GM18505 (cell line): ENCODE measurements around the gene KRTAP10-9.
"Not testable (repeated sequence)": the region's sequence is repeated elsewhere in the genome, so short reads cannot be mapped to it uniquely, and the experiment has no call there.

Experiments
- ATAC-seq: cut with Tn5 transposase; IDR thresholded peaks from one replicate; pipeline ENCODE4 v1.9.1; 2021; ENCODE audit not compliant: unreplicated experiment
- POLR2A ChIP-seq: IDR thresholded peaks from 4 replicates; pipeline ENCODE4 v1.6.1; 2011; ENCODE audit warnings: borderline replicate concordance; ENCODE audit not compliant: insufficient read depth, insufficient read length; ENCODE audit errors: extremely low read depth

Gene KRTAP10-9

GRCh38 chr21:44626673-44627143 is at the start of gene KRTAP10-9:
TSS of gene KRTAP10-9 (plus strand) at chr21:44627093. CDS start at chr21:44627172, 79 bp downstream.
- ATAC-seq, result no peak
- no peak for TF ChIP-seq POLR2A

GRCh38 chr21:44578371-44579055 is 48.4 kb upstream of the KRTAP10-9 start:
- no peak for ATAC-seq
- no peak for TF ChIP-seq POLR2A

GRCh38 chr21:44579056-44579832 is 47.6 kb upstream of the KRTAP10-9 start:
- TF ChIP-seq POLR2A, result no peak
- no peak for ATAC-seq

- ATAC-seq, result no peak
- no peak for TF ChIP-seq POLR2A
Observed at GRCh38 chr21:44579833-44580144, 47.1 kb upstream of the KRTAP10-9 start.

- ATAC-seq, result not testable (repeated sequence)
Observed at GRCh38 chr21:44580231-44580821, 46.6 kb upstream of the KRTAP10-9 start, which contains the start of gene KRTAP10-5. TSS of gene KRTAP10-5 (minus strand) at chr21:44580604. CDS start at chr21:44580578, 26 bp downstream.

GRCh38 chr21:44581158-44581557 is 45.7 kb upstream of the KRTAP10-9 start:
- no peak for TF ChIP-seq POLR2A
- no peak for ATAC-seq

GRCh38 chr21:44582055-44582454 is 44.8 kb upstream of the KRTAP10-9 start:
- TF ChIP-seq POLR2A, result no peak
- no peak for ATAC-seq

- ATAC-seq, result no peak
Observed at GRCh38 chr21:44583089-44583799, 43.6 kb upstream of the KRTAP10-9 start.

GRCh38 chr21:44583800-44584147 is 43.1 kb upstream of the KRTAP10-9 start:
- TF ChIP-seq POLR2A, result no peak

More at GRCh38 chr21:44583089-44583799, 43.6 kb upstream of the KRTAP10-9 start:
- no peak for TF ChIP-seq POLR2A

GRCh38 chr21:44585892-44586291 is 41.0 kb upstream of the KRTAP10-9 start:
- no peak for ATAC-seq
- TF ChIP-seq POLR2A, result no peak

More at GRCh38 chr21:44583800-44584147, 43.1 kb upstream of the KRTAP10-9 start:
- ATAC-seq, result no peak

- no peak for ATAC-seq
- no peak for TF ChIP-seq POLR2A
Observed at GRCh38 chr21:44589094-44589493, 37.8 kb upstream of the KRTAP10-9 start.

- TF ChIP-seq POLR2A, result no peak
- no peak for ATAC-seq
Observed at GRCh38 chr21:44589586-44590305, 37.1 kb upstream of the KRTAP10-9 start.
